ENCODE data around the gene P2RX2. TPM values are rescaled to one million over a fixed set of nuclear protein-coding genes. Genes with fewer than 3 reads are reported as not detected.

The P2RX2 gene
- total and polyA plus RNA-seq, 12 donors, result not detected

DNA sequence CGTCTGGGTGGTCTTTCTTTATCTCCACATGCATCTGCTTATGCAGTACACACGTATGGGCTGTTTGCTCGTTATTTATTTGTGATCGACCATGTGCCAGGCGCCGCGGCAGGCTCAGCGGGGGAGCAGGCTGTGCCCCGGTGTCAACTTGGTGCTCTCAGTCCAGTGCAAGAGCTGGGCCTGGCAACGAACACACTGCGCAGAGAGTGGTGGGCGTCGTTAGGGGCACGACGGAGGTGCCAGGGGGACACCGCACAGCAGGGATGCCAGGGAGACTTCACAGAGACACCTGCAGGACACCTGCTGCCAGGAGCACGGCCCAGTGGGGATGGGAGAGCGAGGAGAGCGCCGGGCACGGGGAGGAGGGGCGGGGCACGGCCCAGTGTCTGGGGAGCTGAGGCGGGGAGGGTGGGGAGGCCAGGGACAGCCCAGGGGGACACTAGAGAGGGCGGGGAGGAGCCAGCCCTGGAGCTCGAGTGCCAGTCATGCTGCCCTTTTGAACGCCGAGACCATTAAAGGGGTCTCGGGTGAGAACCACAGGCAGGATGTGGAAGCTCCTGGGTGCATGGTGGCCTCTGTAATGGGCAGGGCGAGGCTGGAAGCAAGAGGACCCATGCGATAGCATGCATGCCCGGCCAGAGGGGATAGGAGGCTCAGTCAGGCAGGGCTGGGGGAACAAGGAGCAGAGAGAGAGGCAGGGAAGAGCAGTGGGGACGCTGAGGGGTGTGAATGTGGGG is 7.5 kb upstream of the P2RX2 start:
- H3K9me3 ChIP-seq, result peaks cover 0 to 15% (median 0%) of the 10 kb centered on the region in 11 donors
- TF ChIP-seq, protein P1, sequence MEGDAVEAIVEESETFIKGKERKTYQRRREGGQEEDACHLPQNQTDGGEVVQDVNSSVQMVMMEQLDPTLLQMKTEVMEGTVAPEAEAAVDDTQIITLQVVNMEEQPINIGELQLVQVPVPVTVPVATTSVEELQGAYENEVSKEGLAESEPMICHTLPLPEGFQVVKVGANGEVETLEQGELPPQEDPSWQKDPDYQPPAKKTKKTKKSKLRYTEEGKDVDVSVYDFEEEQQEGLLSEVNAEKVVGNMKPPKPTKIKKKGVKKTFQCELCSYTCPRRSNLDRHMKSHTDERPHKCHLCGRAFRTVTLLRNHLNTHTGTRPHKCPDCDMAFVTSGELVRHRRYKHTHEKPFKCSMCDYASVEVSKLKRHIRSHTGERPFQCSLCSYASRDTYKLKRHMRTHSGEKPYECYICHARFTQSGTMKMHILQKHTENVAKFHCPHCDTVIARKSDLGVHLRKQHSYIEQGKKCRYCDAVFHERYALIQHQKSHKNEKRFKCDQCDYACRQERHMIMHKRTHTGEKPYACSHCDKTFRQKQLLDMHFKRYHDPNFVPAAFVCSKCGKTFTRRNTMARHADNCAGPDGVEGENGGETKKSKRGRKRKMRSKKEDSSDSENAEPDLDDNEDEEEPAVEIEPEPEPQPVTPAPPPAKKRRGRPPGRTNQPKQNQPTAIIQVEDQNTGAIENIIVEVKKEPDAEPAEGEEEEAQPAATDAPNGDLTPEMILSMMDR (IDR thresholded peaks at IDR 0.05), result no peak
- no peak for ATAC-seq
- DNase-seq, result no peak
- peaks cover 5 to 70% (median 57%) of the 10 kb centered on the region in 7 donors for H3K27me3 ChIP-seq
- peak overlapping the region in 4 of 10 donors; percentile 21 to 35 (median 28) for H3K4me3 ChIP-seq
- intact Hi-C loops (cut with DNase I), result loop anchor here in 7 of 10 donors (10.0 kb wide), 1 partner anchor 456 kb away; no protein-coding TSS in a partner anchor
- H3K36me3 ChIP-seq, result no peaks in the 10 kb centered on the region
- WGBS, 2 donors, result 75 to 77% methylated on average over 29 to 33 of the region's 33 CpGs
- H3K27ac ChIP-seq, result no peak overlapping the region
- peaks cover 0 to 10% (median 5%) of the 10 kb centered on the region in 9 donors for H3K4me1 ChIP-seq

DNA sequence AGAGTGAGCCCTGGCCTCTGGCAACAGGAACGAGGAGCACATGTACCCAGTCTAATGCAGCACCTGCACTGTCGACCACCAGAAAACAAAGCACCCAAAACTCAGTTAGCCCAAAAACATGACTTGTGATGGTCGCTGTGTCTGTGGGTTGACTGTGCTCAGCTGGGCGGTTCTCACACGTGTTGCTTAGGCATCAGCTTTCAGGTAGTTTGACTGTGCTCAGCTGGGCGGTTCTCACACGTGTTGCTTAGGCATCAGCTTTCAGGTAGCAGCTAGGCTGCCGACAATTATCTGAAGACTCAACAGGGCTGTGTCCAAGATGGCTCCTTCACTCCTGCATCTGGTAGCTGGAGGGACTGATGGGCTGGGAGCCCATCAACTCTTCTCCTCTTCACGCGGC is 7.0 kb upstream of the P2RX2 start:
- H3K9me3 ChIP-seq, result peaks cover 0 to 21% (median 2%) of the 10 kb centered on the region in 11 donors
- peaks cover 11 to 71% (median 58%) of the 10 kb centered on the region in 7 donors for H3K27me3 ChIP-seq
- TF ChIP-seq, protein P1 (IDR thresholded peaks at IDR 0.05), result no peak
- H3K27ac ChIP-seq, result no peak overlapping the region
- no peaks in the 10 kb centered on the region for H3K36me3 ChIP-seq
- 93 to 95% methylated on average over 10 of the region's 10 CpGs for WGBS, 2 donors
- no peak overlapping the region for H3K4me3 ChIP-seq
- H3K4me1 ChIP-seq, result peaks cover 0 to 10% (median 5%) of the 10 kb centered on the region in 9 donors
- intact Hi-C loops (cut with DNase I), result loop anchor here in 7 of 10 donors (2.0 to 10.0 kb wide), 2 partner anchors 197 to 457 kb away; no protein-coding TSS in a partner anchor
- no peak for ATAC-seq
- DNase-seq, result no peak

DNA sequence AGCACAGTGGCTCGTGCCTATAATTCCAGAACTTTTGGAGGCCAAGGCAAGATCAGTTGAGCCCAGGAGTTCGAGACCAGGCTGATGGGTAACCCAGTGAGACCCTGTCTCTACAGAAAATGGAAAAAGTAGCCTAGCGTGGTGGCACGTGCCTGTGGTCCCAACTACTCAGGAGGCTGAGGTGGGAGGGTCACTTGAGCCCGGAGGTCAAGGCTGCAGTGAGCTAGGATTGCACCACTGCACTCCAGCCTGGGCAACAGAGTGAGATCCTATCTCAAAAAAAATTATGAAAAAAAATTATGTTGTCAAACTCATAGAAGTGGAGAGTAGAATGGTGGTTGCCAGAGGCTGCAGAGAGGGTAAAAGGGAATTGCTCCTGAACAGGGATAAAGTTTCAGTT is 4.5 kb upstream of the P2RX2 start:
- Histone ChIP-seq H3K4me3 (no peak overlapping the region), H3K27me3 (peaks cover 19 to 72% (median 62%) of the 10 kb centered on the region in 7 donors), H3K9me3 (peaks cover 0 to 29% (median 5%) of the 10 kb centered on the region in 11 donors), H3K27ac (no peak overlapping the region), H3K4me1 (peaks cover 0 to 14% (median 9%) of the 10 kb centered on the region in 9 donors), H3K36me3 (no peaks in the 10 kb centered on the region)
- TF ChIP-seq, protein P1 (IDR thresholded peaks at IDR 0.05), result no peak
- intact Hi-C loops (cut with DNase I), result loop anchor here (2.0 to 10.0 kb wide), 4 partner anchors 13 to 459 kb away; no protein-coding TSS in a partner anchor
- DNase-seq (no peak), ATAC-seq (no peak)
- 88 to 94% methylated on average over 5 of the region's 5 CpGs for WGBS, 2 donors

DNA sequence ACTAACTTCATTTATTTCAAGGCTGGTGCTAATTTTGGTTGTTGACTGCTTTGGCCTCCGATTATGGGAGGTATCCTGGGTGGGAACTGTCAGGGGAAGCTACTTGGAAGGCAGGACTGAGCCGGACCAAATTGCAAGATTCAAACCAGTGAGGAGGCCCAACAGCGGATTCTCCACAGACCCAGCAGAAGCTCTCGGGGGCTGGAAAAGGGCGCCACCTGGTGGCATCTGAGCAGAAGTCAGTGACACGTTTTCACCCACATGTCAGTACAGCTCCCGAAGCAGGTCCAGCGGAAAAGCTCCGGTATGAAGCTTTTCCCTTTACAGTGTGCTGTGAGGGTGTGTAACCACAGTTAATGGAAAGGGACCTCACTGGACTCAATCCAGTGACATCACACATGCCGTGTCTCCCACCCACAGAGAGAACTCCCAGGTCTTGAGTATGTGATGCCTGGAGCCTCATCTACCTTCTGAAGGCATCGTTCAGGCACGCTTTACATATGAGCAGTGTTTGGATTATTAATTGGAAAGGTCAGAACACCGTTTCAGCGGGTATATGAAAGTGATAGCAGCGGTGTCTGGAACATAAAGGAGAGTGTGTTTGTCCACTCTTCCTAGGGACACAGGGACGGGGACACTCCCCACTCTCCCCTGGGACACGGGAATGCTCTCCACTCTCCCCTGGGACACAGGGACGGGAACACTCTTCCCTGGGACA is 3.6 kb upstream of the P2RX2 start:
- intact Hi-C loops (cut with DNase I), result loop anchor here (1.0 to 10.0 kb wide), 8 partner anchors 14 to 463 kb away; no protein-coding TSS in a partner anchor
- DNase-seq (peak; percentile 83 to 85), ATAC-seq (peak; percentile 77 to 95 (median 90))
- H3K4me3 ChIP-seq, result no peak overlapping the region
- no peak overlapping the region for H3K27ac ChIP-seq
- 25% methylated on average over 18 of the region's 18 CpGs for WGBS, 2 donors
- no peaks in the 10 kb centered on the region for H3K36me3 ChIP-seq
- TF ChIP-seq, protein P1 (IDR thresholded peaks at IDR 0.05), result peak; percentile 79 to 95 (median 90)
- H3K4me1 ChIP-seq, result peaks cover 0 to 12% (median 9%) of the 10 kb centered on the region in 9 donors
- H3K9me3 ChIP-seq, result peaks cover 0 to 29% (median 5%) of the 10 kb centered on the region in 11 donors
- peaks cover 27 to 71% (median 62%) of the 10 kb centered on the region in 7 donors for H3K27me3 ChIP-seq
